ENCODE results near the gene PLAAT3. TPM values are rescaled to one million over a fixed set of nuclear protein-coding genes. Genes with fewer than 3 reads are reported as not detected.
A peak's percentile ranks its signal among the peaks of the same experiment; 100 is the strongest.

The PLAAT3 gene
- total RNA-seq, 1 experiment from 2014 or later, result 0.69 TPM

GRCh38 chr11:63569570-63569969 lies 44.7 kb downstream of the PLAAT3 start:
- Histone ChIP-seq H3K4me1 (ENCODE audit: insufficient read depth, low read length, poor library complexity, severe bottlenecking) (peaks cover 6% of the 10 kb centered on the region), H3K4me3 (ENCODE audit: low read depth, low read length, poor library complexity, severe bottlenecking) (no peak overlapping the region), H3K27ac (ENCODE audit: low read depth, low read length, poor library complexity, severe bottlenecking) (no peak overlapping the region), H3K27me3 (replicated peaks; ENCODE audit: insufficient read depth, low read depth, low read length, poor library complexity) (no peaks in the 10 kb centered on the region), H3K36me3 (ENCODE audit: insufficient read depth, low read length, poor library complexity, severe bottlenecking) (no peaks in the 10 kb centered on the region), H3K9me3 (ENCODE audit: low read depth, low read length, poor library complexity, severe bottlenecking) (no peaks in the 10 kb centered on the region)
- intact Hi-C loops (cut with micrococcal nuclease; ENCODE audit: unreplicated experiment), result no loop called here
- no peak for DNase-seq (ENCODE audit: low spot score)
- CTCF ChIA-PET, result no interaction called here
- TF ChIP-seq EZH2 (IDR thresholded peaks at IDR 0.05; ENCODE audit: borderline replicate concordance, low read depth, low read length, poor library complexity, severe bottlenecking), result no peak
- no peak for TF ChIP-seq CTCF (conservative IDR thresholded peaks at IDR 0.05; ENCODE audit: low read depth, low read length)
- BruUV-seq (replicated peaks), result no TSS peak
- POLR2A ChIA-PET (ENCODE audit: low non-redundant PET), result no interaction called here

- H3K27me3 ChIP-seq (replicated peaks; ENCODE audit: insufficient read depth, low read depth, low read length, poor library complexity), result no peaks in the 10 kb centered on the region
- TF ChIP-seq CTCF (conservative IDR thresholded peaks at IDR 0.05; ENCODE audit: low read depth, low read length), result no peak
- no peak for TF ChIP-seq EZH2 (IDR thresholded peaks at IDR 0.05; ENCODE audit: borderline replicate concordance, low read depth, low read length, poor library complexity, severe bottlenecking)
- H3K9me3 ChIP-seq (ENCODE audit: low read depth, low read length, poor library complexity, severe bottlenecking), result no peaks in the 10 kb centered on the region
- BruUV-seq (replicated peaks), result no TSS peak
- CTCF ChIA-PET, result no interaction called here
- H3K4me3 ChIP-seq (ENCODE audit: low read depth, low read length, poor library complexity, severe bottlenecking), result no peak overlapping the region
- peak; percentile 63 for DNase-seq (ENCODE audit: low spot score)
- H3K27ac ChIP-seq (ENCODE audit: low read depth, low read length, poor library complexity, severe bottlenecking), result no peak overlapping the region
- peaks cover 6% of the 10 kb centered on the region for H3K4me1 ChIP-seq (ENCODE audit: insufficient read depth, low read length, poor library complexity, severe bottlenecking)
- H3K36me3 ChIP-seq (ENCODE audit: insufficient read depth, low read length, poor library complexity, severe bottlenecking), result no peaks in the 10 kb centered on the region
- POLR2A ChIA-PET (ENCODE audit: low non-redundant PET), result interaction anchor here (0.6 kb wide), 1 partner anchor 140 kb away, joined by 10 read pairs; no protein-coding TSS in a partner anchor
- intact Hi-C loops (cut with micrococcal nuclease; ENCODE audit: unreplicated experiment), result no loop called here
Measured at GRCh38 chr11:63567044-63567840, 47.0 kb downstream of the PLAAT3 start.

GRCh38 chr11:63564784-63565350 lies 49.4 kb downstream of the PLAAT3 start:
- no peak for DNase-seq (ENCODE audit: low spot score)
- no peak overlapping the region for H3K27ac ChIP-seq (ENCODE audit: low read depth, low read length, poor library complexity, severe bottlenecking)
- intact Hi-C loops (cut with micrococcal nuclease; ENCODE audit: unreplicated experiment), result no loop called here

More at GRCh38 chr11:63564784-63565350, 49.4 kb downstream of the PLAAT3 start:
- Histone ChIP-seq H3K36me3 (ENCODE audit: insufficient read depth, low read length, poor library complexity, severe bottlenecking) (no peaks in the 10 kb centered on the region), H3K4me3 (ENCODE audit: low read depth, low read length, poor library complexity, severe bottlenecking) (no peak overlapping the region), H3K4me1 (ENCODE audit: insufficient read depth, low read length, poor library complexity, severe bottlenecking) (peaks cover 6% of the 10 kb centered on the region), H3K9me3 (ENCODE audit: low read depth, low read length, poor library complexity, severe bottlenecking) (no peaks in the 10 kb centered on the region), H3K27me3 (replicated peaks; ENCODE audit: insufficient read depth, low read depth, low read length, poor library complexity) (no peaks in the 10 kb centered on the region)
- TF ChIP-seq EZH2 (IDR thresholded peaks at IDR 0.05; ENCODE audit: borderline replicate concordance, low read depth, low read length, poor library complexity, severe bottlenecking) (no peak), CTCF (conservative IDR thresholded peaks at IDR 0.05; ENCODE audit: low read depth, low read length) (no peak)
- CTCF ChIA-PET, result no interaction called here
- POLR2A ChIA-PET (ENCODE audit: low non-redundant PET), result no interaction called here
- BruUV-seq (replicated peaks), result no TSS peak

Data from A673 (cell line).